ENCODE measurements around the gene STK17A.

The STK17A gene

DNA sequence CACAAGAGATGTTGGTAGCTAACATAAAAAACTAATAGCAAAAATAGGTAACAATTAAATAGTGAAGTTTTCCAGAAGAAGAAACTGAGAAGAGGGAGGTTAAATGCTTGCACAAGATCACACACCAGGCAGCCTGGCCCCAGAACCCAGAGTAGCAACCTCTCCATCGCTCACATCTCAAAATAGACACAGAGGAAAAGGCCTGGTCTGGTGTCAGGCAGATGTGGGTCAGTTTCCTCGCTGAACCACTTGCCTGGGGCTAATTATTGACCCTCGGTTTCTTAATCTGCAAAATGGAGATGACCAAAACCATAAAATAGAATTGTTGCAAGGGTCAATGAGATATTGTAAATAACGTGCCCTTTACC lies 44.5 kb upstream of the STK17A start:
- TF ChIP-seq, protein P1, sequence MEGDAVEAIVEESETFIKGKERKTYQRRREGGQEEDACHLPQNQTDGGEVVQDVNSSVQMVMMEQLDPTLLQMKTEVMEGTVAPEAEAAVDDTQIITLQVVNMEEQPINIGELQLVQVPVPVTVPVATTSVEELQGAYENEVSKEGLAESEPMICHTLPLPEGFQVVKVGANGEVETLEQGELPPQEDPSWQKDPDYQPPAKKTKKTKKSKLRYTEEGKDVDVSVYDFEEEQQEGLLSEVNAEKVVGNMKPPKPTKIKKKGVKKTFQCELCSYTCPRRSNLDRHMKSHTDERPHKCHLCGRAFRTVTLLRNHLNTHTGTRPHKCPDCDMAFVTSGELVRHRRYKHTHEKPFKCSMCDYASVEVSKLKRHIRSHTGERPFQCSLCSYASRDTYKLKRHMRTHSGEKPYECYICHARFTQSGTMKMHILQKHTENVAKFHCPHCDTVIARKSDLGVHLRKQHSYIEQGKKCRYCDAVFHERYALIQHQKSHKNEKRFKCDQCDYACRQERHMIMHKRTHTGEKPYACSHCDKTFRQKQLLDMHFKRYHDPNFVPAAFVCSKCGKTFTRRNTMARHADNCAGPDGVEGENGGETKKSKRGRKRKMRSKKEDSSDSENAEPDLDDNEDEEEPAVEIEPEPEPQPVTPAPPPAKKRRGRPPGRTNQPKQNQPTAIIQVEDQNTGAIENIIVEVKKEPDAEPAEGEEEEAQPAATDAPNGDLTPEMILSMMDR (conservative IDR thresholded peaks at IDR 0.05), result no peak
- no peak overlapping the region for H3K27ac ChIP-seq

DNA sequence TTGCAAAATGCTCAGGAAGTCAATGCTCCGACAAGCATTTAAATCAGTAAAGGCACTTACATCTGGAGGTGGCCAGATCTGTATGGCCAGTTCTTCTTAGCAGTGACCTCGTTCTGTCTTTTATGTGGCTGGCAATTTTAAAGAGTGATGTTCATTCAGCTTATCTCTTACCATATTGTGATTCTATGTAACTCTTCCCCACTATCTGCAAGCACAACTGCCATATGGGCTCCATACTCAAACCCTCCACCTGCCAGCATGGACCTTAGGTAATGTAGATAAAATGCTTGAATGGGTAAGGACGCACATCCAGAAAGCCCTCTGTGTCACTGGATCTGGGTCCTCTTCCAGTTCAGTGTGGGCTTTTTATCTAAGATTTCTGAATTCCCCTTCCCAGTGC lies 42.4 kb upstream of the STK17A start:
- no peak overlapping the region for H3K27ac ChIP-seq
- TF ChIP-seq, protein P1 (conservative IDR thresholded peaks at IDR 0.05), result no peak

DNA sequence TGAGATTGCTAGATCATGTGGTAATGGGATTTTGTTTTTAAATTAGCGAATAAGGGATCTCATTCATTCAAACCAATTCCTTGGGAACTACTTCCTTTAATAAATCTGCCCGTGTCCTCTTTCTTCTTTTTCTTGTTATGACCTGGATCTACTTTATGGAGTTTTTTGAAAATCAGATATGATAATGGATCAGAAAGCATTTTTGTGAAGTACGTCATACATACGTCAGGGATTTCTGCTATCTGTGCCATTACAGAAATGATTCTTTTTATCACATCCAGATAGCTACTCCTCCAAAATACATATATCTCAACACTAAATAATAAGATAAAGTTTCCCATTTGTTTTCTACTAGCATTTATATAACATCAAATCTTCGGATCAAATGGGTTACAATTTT lies 40.2 kb upstream of the STK17A start:
- no peak overlapping the region for H3K27ac ChIP-seq
- TF ChIP-seq, protein P1 (conservative IDR thresholded peaks at IDR 0.05), result no peak

DNA sequence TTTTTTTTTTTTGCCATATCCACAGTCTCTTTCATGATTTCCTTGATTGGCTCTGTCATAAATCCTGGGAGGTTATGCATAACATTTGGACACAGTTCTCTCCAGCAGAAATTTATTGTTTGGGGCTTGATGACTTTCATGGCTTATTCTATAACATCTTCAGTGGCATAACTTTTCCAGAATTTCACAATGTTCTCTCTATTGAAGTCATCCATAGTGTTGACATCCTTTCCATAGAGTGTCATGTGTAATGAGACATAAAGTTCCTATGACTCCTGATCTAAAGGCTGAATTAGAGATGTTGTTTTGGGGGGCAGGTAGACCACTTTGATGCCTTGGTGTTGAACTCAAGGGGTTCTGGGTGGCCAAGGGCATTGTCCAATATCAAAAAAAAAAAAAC lies 36.7 kb upstream of the STK17A start:
- TF ChIP-seq, protein P1 (conservative IDR thresholded peaks at IDR 0.05), result no peak
- H3K27ac ChIP-seq, result no peak overlapping the region

DNA sequence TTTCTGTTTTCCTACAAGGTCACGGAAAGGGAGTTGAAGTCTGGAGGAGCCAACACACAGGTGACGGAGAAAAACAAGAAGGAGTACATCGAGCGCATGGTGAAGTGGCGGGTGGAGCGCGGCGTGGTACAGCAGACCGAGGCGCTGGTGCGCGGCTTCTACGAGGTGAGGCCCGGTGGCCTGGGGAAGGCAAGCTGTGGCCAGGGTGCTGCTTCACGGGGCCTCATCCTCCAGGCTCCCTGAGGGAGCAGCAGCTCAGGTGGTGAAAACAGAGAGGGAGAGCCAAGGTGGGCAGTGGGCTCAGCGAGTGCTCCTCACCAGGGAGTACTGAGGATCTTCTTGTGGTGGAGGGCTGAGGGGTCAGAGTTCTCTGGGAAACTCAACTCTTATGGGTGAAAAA lies 32.5 kb upstream of the STK17A start:
- H3K27ac ChIP-seq, result no peak overlapping the region
- TF ChIP-seq, protein P1 (conservative IDR thresholded peaks at IDR 0.05), result no peak

- TF ChIP-seq, protein P1 (conservative IDR thresholded peaks at IDR 0.05), result no peak
- no peak overlapping the region for H3K27ac ChIP-seq
These were observed 30.8 kb upstream of the STK17A start for GRCh38 chr7:43552122-43552521.

GRCh38 chr7:43553999-43554398 lies 28.9 kb upstream of the STK17A start:
- TF ChIP-seq, protein P1 (conservative IDR thresholded peaks at IDR 0.05), result no peak

DNA sequence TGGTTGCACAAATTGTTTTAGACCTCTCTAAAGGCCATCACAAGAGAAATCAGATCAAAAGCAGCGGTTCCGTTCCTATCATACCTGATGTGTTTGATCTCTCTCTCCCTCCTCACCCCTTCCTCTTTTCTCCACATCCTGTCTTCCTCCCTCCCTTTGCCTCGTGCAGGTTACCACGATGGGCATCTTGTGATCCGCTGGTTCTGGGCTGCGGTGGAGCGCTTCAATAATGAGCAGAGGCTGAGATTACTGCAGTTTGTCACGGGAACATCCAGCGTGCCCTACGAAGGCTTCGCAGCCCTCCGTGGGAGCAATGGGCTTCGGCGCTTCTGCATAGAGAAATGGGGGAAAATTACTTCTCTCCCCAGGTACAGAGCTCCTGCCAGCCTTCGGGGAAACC lies 28.5 kb upstream of the STK17A start:
- TF ChIP-seq, protein P1 (conservative IDR thresholded peaks at IDR 0.05), result no peak
- no peak overlapping the region for H3K27ac ChIP-seq

More at GRCh38 chr7:43553999-43554398, 28.9 kb upstream of the STK17A start:
- no peak overlapping the region for H3K27ac ChIP-seq

Measured in VCaP (cell line).